Right lobe of liver (tissue), 4 donors: ENCODE data around the gene TENM4.

ENCODE experiments used
- CTCF ChIP-seq, 4 donors: fragments of 200-600 bp in 3 of 4; fragments of 450-650 bp in 1 of 4; IDR thresholded peaks; one replicate each; pipeline versions ENCODE4 v1.5.1 to v1.8.0; 2016 to 2022; ENCODE audit warnings: antibody characterized with exemption in 4 of 4, mild to moderate bottlenecking in 2 of 4
- POLR2A ChIP-seq: fragments of 450-650 bp; IDR thresholded peaks from one replicate; pipeline ENCODE4 v1.6.1; 2017; ENCODE audit warnings: antibody characterized with exemption, mild to moderate bottlenecking
- donor health status: DM: no; HTN: no; CAD: no.
- donor health status: DM: no; HTN: no; CAD: no.
- donor health status: DM: no; HTN: yes; CAD: no.

- TF ChIP-seq POLR2A (no peak), CTCF (IDR thresholded peaks at IDR 0.05) (no peak)
Measured at GRCh38 chr11:79330651-79331050, 110.2 kb downstream of the TENM4 start.
